Gastrocnemius medialis (tissue), 4 donors: ENCODE results near the gene PSMB3. TPM values are rescaled to one million over a fixed set of nuclear protein-coding genes. Genes with fewer than 3 reads are reported as not detected.

Source experiments
- ATAC-seq, 2 donors: fragments of 150-250 bp; one replicate each; pipeline ENCODE4 v1.9.1; 2016
- DNase-seq, 2 donors: peaks; one replicate each; pipeline ENCODE4 v3.0.0-alpha.2; 2019
- H3K27ac ChIP-seq, 4 donors: fragments of 200-600 bp; sonication (generic); 1 replicate in 1 of 4; 2 replicates in 3 of 4; pipeline ENCODE4 v1.5.1; 2016 to 2018; ENCODE audit warnings: mild to moderate bottlenecking in 2 of 4, moderate library complexity in 1 of 4
- H3K27me3 ChIP-seq, 3 donors: fragments of 200-600 bp; sonication (generic) in 2 of 3; 1 replicate in 1 of 3; 2 replicates in 2 of 3; pipeline versions ENCODE4 v1.5.1 to v1.6.0; 2016 to 2019; ENCODE audit warnings: mild to moderate bottlenecking in 1 of 3, moderate library complexity in 1 of 3
- H3K36me3 ChIP-seq, 2 donors: fragments of 200-600 bp; sonication (generic) in 1 of 2; one replicate each; pipeline ENCODE4 v1.5.1; 2017 to 2018
- H3K4me1 ChIP-seq, 2 donors: fragments of 200-600 bp; sonication (generic) in 1 of 2; one replicate each; pipeline ENCODE4 v1.5.1; 2016 to 2017; ENCODE audit warnings: mild to moderate bottlenecking in 2 of 2
- H3K4me3 ChIP-seq, 4 donors: fragments of 200-600 bp; sonication (generic) in 3 of 4; 1 replicate in 1 of 4; 2 replicates in 3 of 4; pipeline ENCODE4 v1.5.1; 2016 to 2019; ENCODE audit warnings: mild to moderate bottlenecking in 2 of 4
- H3K9me3 ChIP-seq, 3 donors: fragments of 200-600 bp; sonication (generic) in 2 of 3; 1 replicate in 1 of 3; 2 replicates in 2 of 3; pipeline ENCODE4 v1.5.1; 2016 to 2019
- CTCF ChIP-seq, 5 experiments: fragments of 450-650 bp in 3 of 5; fragments of 200-600 bp in 2 of 5; sonication (generic) in 2 of 5; IDR thresholded peaks in 4 of 5; conservative IDR thresholded peaks in 1 of 5; 1 replicate in 4 of 5; 2 replicates in 1 of 5; pipeline ENCODE4 v1.5.1; 2016 to 2019; ENCODE audit warnings: antibody characterized with exemption in 5 of 5, mild to moderate bottlenecking in 3 of 5, moderate library complexity in 3 of 5
- POLR2A ChIP-seq, 2 donors: fragments of 450-650 bp; IDR thresholded peaks; one replicate each; pipeline ENCODE4 v1.6.1; 2017; ENCODE audit warnings: antibody characterized with exemption in 2 of 2, mild to moderate bottlenecking in 2 of 2, moderate library complexity in 2 of 2
- in situ Hi-C, 4 donors: fragments of 200-750 bp; cut with MboI; loops; one replicate each; pipeline versions ENCODE4 v1.15.0 to v1.8.0; 2017; ENCODE audit warnings: low sequenced_read_pairs in 4 of 4
- intact Hi-C: fragments of 100-400 bp; cut with DNase I; formaldehyde crosslinking; loops from one replicate; pipeline ENCODE4 v1.15.1; 2023; ENCODE audit warnings: low total_unique reads
- total RNA-seq, 4 donors: library from RNA; depleted of rRNA; stranded (reverse); fragments of >200 nt; gene quantifications; one replicate each; pipeline versions ENCODE4 v1.1.0 to v1.2.3, GENCODE V29; 2016

PSMB3 gene
- total RNA-seq: 100 to 1,000 TPM; 211 to 334 (median 280) TPM

GRCh38 chr17:38752308-38753070 is at the start of gene PSMB3:
TSS of gene PSMB3 (plus strand) at chr17:38752741. CDS start at chr17:38752827, 86 bp downstream.
- H3K4me1 ChIP-seq: peaks cover 27 to 41% of the 10 kb centered on the region in 2 donors
- intact Hi-C loops: loop anchor here (1.0 to 5.0 kb wide), 6 partner anchors 22 to 118 kb away; partner anchors contain the start of genes CISD3, CWC25, LASP1 and PIP4K2B
- TF ChIP-seq CTCF (IDR thresholded peaks at IDR 0.05 in 4 of 5, conservative IDR thresholded peaks at IDR 0.05 in 1 of 5): no peak
- TF ChIP-seq POLR2A (IDR thresholded peaks at IDR 0.05): peak; percentile 53 to 85
- H3K27me3 ChIP-seq: peaks cover 22 to 31% (median 29%) of the 10 kb centered on the region in 3 donors
- peaks cover 0 to 31% of the 10 kb centered on the region in 2 donors for H3K36me3 ChIP-seq
- ATAC-seq (peak; percentile 97 to 98), DNase-seq (peak; percentile 98 to 99)
- peak within 1 kb of the TSS; percentile 75 to 97 (median 90) for H3K4me3 ChIP-seq
- no peaks in the 10 kb centered on the region for H3K9me3 ChIP-seq
- peak within 1 kb of the TSS; percentile 92 to 96 (median 94) for H3K27ac ChIP-seq
- in situ Hi-C loops: loop anchor here in 1 of 4 donors (10.0 kb wide), 1 partner anchor 52 kb away; no protein-coding TSS in a partner anchor

- H3K4me1 ChIP-seq: peaks cover 24 to 25% of the 10 kb centered on the region in 2 donors
- no peaks in the 10 kb centered on the region for H3K9me3 ChIP-seq
- peaks cover 0 to 7% of the 10 kb centered on the region in 2 donors for H3K36me3 ChIP-seq
- peak overlapping the region; percentile 96 to 100 (median 98) for H3K27ac ChIP-seq
- DNase-seq: no peak
- intact Hi-C loops: loop anchor here (1.0 to 5.0 kb wide), 2 partner anchors 27 to 164 kb away; partner anchors contain the start of gene CISD3
- peak overlapping the region; percentile 71 to 93 (median 78) for H3K4me3 ChIP-seq
- in situ Hi-C loops: no loop called here
- ATAC-seq: no peak
- H3K27me3 ChIP-seq: no peaks in the 10 kb centered on the region
- TF ChIP-seq POLR2A (IDR thresholded peaks at IDR 0.05): no peak
- TF ChIP-seq CTCF (IDR thresholded peaks at IDR 0.05 in 4 of 5, conservative IDR thresholded peaks at IDR 0.05 in 1 of 5): no peak
Measured at GRCh38 chr17:38702916-38703741, 49.4 kb upstream of the PSMB3 start.

GRCh38 chr17:38703742-38704605 is 48.6 kb upstream of the PSMB3 start:
- H3K36me3 ChIP-seq: peaks cover 0 to 7% of the 10 kb centered on the region in 2 donors
- H3K9me3 ChIP-seq: no peaks in the 10 kb centered on the region
- in situ Hi-C loops (no loop called here), intact Hi-C loops (loop anchor here (1.0 to 5.0 kb wide), 3 partner anchors 27 to 163 kb away; partner anchors contain the start of gene PSMB3)
- ATAC-seq (peak; percentile 25 to 43), DNase-seq (peak; percentile 73 to 91)
- no peaks in the 10 kb centered on the region for H3K27me3 ChIP-seq
- peak overlapping the region; percentile 71 to 93 (median 78) for H3K4me3 ChIP-seq
- peaks cover 28 to 29% of the 10 kb centered on the region in 2 donors for H3K4me1 ChIP-seq
- peak overlapping the region; percentile 96 to 100 (median 98) for H3K27ac ChIP-seq
- TF ChIP-seq CTCF (IDR thresholded peaks at IDR 0.05 in 4 of 5, conservative IDR thresholded peaks at IDR 0.05 in 1 of 5) (no peak), POLR2A (IDR thresholded peaks at IDR 0.05) (peak; percentile 66 to 72)
